NT2/D1 (cell line): ENCODE measurements around the gene PARP16.

Experiments used
- YY1 ChIP-seq: IDR thresholded peaks from 2 replicates; pipeline ENCODE4 v1.6.1; 2011; ENCODE audit not compliant: insufficient read length, insufficient read depth
- ZNF274 ChIP-seq: IDR thresholded peaks from 2 replicates; pipeline ENCODE4 v1.6.1; 2011; ENCODE audit warnings: mild to moderate bottlenecking, low read depth, low read length

- no peak for TF ChIP-seq ZNF274
- TF ChIP-seq YY1 = no peak
These were observed 18.6 kb upstream of the PARP16 start for GRCh38 chr15:65305150-65305758.
